Endothelial cell of umbilical vein (primary cell): ENCODE data around the gene RNPEPL1. TPM values are rescaled to one million over a fixed set of nuclear protein-coding genes. Genes with fewer than 3 reads are reported as not detected.

Source experiments
- BruUV-seq: library from RNA; stranded (reverse); fragments of 400-500 nt; replicated peaks from 2 replicates; lab custom pipeline; 2021; lab: Mats Ljungman, UMichigan
- CTCF ChIA-PET: fragments of 300-600, 350-600 bp; sonication (Branson Sonifier 250); formaldehyde crosslinking; loops from one replicate; lab custom pipeline; 2021; ENCODE audit warnings: antibody characterized with exemption, inconsistent platforms; lab: Charles Lee
- POLR2A ChIA-PET: fragments of 300-600, 350-600 bp; sonication (Branson Sonifier 250); formaldehyde crosslinking; loops from one replicate; lab custom pipeline; 2021; ENCODE audit warnings: antibody characterized with exemption, inconsistent platforms; lab: Charles Lee
- DNase-seq: peaks from one replicate; pipeline ENCODE4 v3.0.0-alpha.2; 2011; ENCODE audit warnings: low read depth, low spot score
- FAIRE-seq: peaks from 2 replicates; lab custom pipeline; 2011; peaks lifted over from hg19 to GRCh38; lab: Jason Lieb, UNC
- H2AFZ ChIP-seq: 2 replicates; pipeline ENCODE4 v1.6.0; 2012; ENCODE audit warnings: low read depth, low read length, control low read depth, inconsistent platforms
- H3K27ac ChIP-seq: 2 replicates; pipeline ENCODE4 v1.5.1; 2011; ENCODE audit warnings: low read depth, mild to moderate bottlenecking, control low read depth, low read length, moderate library complexity; ENCODE audit not compliant: insufficient read depth
- H3K27me3 ChIP-seq, 2 experiments: 2 replicates each; pipeline versions ENCODE4 v1.6.0 to v1.6.1; 2011; ENCODE audit warnings: low read length in 2 of 2, mixed read lengths in 1 of 2; ENCODE audit not compliant: control insufficient read depth in 2 of 2, insufficient read depth in 2 of 2
- H3K36me3 ChIP-seq, 2 experiments: 2 replicates in 1 of 2; 3 replicates in 1 of 2; pipeline ENCODE4 v1.5.1; 2011; ENCODE audit warnings: low read length in 2 of 2, mild to moderate bottlenecking in 1 of 2, moderate library complexity in 1 of 2; ENCODE audit not compliant: control insufficient read depth in 2 of 2, insufficient read depth in 2 of 2; ENCODE audit errors: extremely low read depth in 1 of 2
- H3K4me1 ChIP-seq: 3 replicates; pipeline ENCODE4 v1.5.1; 2011; ENCODE audit warnings: mild to moderate bottlenecking, low read length; ENCODE audit not compliant: control insufficient read depth, insufficient read depth; ENCODE audit errors: extremely low read depth
- H3K4me2 ChIP-seq: 2 replicates; pipeline ENCODE4 v1.6.1; 2011; ENCODE audit warnings: low read length, control low read depth, mixed read lengths; ENCODE audit not compliant: insufficient read depth
- H3K4me3 ChIP-seq, 3 experiments: fragments of 200-600 bp in 1 of 3; sonication (generic), shearing (Covaris generic) in 1 of 3; replicated peaks in 1 of 3; 2 replicates each; pipeline ENCODE4 v1.5.1; 2011 to 2016; ENCODE audit warnings: control low read depth in 3 of 3, low read length in 3 of 3, mild to moderate bottlenecking in 2 of 3, inconsistent platforms in 1 of 3, low read depth in 1 of 3, moderate library complexity in 1 of 3; ENCODE audit not compliant: insufficient read depth in 1 of 3
- H3K79me2 ChIP-seq: 2 replicates; pipeline ENCODE4 v1.6.0; 2012; ENCODE audit warnings: low read length, inconsistent platforms; ENCODE audit not compliant: control insufficient read depth, insufficient read depth
- H3K9ac ChIP-seq: replicated peaks from 2 replicates; pipeline ENCODE3; 2011; ENCODE audit warnings: low read length, control low read depth; ENCODE audit not compliant: insufficient read depth; ENCODE audit errors: extremely low read depth
- H3K9me1 ChIP-seq: replicated peaks from 3 replicates; pipeline ENCODE4 v1.6.0; 2011; ENCODE audit warnings: mild to moderate bottlenecking, low read length; ENCODE audit not compliant: control insufficient read depth, insufficient read depth; ENCODE audit errors: extremely low read depth
- H3K9me3 ChIP-seq: replicated peaks from 2 replicates; pipeline ENCODE4 v1.5.1; 2012; ENCODE audit warnings: low read length, inconsistent platforms; ENCODE audit not compliant: control insufficient read depth, insufficient read depth
- H4K20me1 ChIP-seq: replicated peaks from 2 replicates; pipeline ENCODE3; 2011; ENCODE audit warnings: mild to moderate bottlenecking, low read length; ENCODE audit not compliant: control insufficient read depth, insufficient read depth; ENCODE audit errors: extremely low read depth
- CTCF ChIP-seq, 2 donors: IDR thresholded peaks; 1 replicate in 1 of 2; 2 replicates in 1 of 2; pipeline ENCODE4 v1.5.1; 2011; ENCODE audit warnings: low read length in 2 of 2, mild to moderate bottlenecking in 2 of 2, moderate library complexity in 2 of 2, control low read depth in 1 of 2, inconsistent platforms in 1 of 2, low read depth in 1 of 2; ENCODE audit not compliant: insufficient read depth in 1 of 2; ENCODE audit errors: extremely low read depth in 1 of 2
- EZH2 ChIP-seq: IDR thresholded peaks from 2 replicates; pipeline ENCODE4 v1.6.1; 2012; ENCODE audit warnings: borderline replicate concordance, low read depth, mild to moderate bottlenecking, moderate library complexity, low read length, inconsistent platforms; ENCODE audit not compliant: severe bottlenecking
- FOS ChIP-seq: IDR thresholded peaks from 2 replicates; pipeline ENCODE4 v1.6.1; 2011; ENCODE audit warnings: mild to moderate bottlenecking, low read length, moderate library complexity, borderline replicate concordance; ENCODE audit not compliant: insufficient read depth
- GATA2 ChIP-seq: IDR thresholded peaks from 2 replicates; pipeline ENCODE4 v1.7.0; 2011; ENCODE audit warnings: low read depth, mild to moderate bottlenecking, moderate library complexity, mixed read lengths, low read length; ENCODE audit not compliant: insufficient read length, insufficient read depth
- JUN ChIP-seq: IDR thresholded peaks from 2 replicates; pipeline ENCODE4 v1.6.1; 2011; ENCODE audit warnings: borderline replicate concordance, low read depth; ENCODE audit not compliant: insufficient read length, insufficient read depth
- MAX ChIP-seq: IDR thresholded peaks from 2 replicates; pipeline ENCODE4 v1.6.1; 2011; ENCODE audit not compliant: insufficient read depth, insufficient read length
- MYC ChIP-seq: IDR thresholded peaks from one replicate; pipeline ENCODE4 v1.6.1; 2011; ENCODE audit warnings: mild to moderate bottlenecking, low read depth, low read length
- POLR2A ChIP-seq: IDR thresholded peaks from 2 replicates; pipeline ENCODE4 v1.6.1; 2012; ENCODE audit warnings: low read depth, mild to moderate bottlenecking, control low read depth, low read length
- POLR2AphosphoS5 ChIP-seq: IDR thresholded peaks from 2 replicates; pipeline ENCODE4 v1.6.1; 2012; ENCODE audit warnings: low read depth, mild to moderate bottlenecking, control low read depth, low read length, moderate library complexity; ENCODE audit not compliant: insufficient read depth
- dilution Hi-C: fragments of 300-500 bp; cut with MboI; formaldehyde crosslinking; loops from one replicate; pipeline ENCODE4 v1.15.0; 2019; ENCODE audit warnings: low sequenced_read_pairs; ENCODE audit not compliant: extremely low pct_ligation_motif_present
- intact Hi-C: fragments of 100-400 bp; cut with micrococcal nuclease; formaldehyde crosslinking; loops from one replicate; pipeline ENCODE4 v1.10.0; 2022
- polyA plus RNA-seq, 4 experiments: library from polyadenylated mRNA; depleted of rRNA in 3 of 4; stranded (reverse) in 3 of 4; unstranded in 1 of 4; fragments of >200 nt; gene quantifications; 2 replicates each; pipeline versions ENCODE4 v1.2.1 to v1.2.3, GENCODE V29; 2011 to 2012; ENCODE audit warnings: missing spikeins in 1 of 4
- total RNA-seq: library from RNA; stranded (reverse); gene quantifications from 2 replicates; pipeline ENCODE4 v1.2.3, GENCODE V29; 2021

RNPEPL1 gene
- total and polyA plus RNA-seq, 2 donors (not counting 3 experiments of a cell fraction or from before 2014, with no cell fraction given): 35.8 to 67.1 TPM

GRCh38 chr2:240527153-240527750, 41.0 kb upstream of the RNPEPL1 start:
- Histone ChIP-seq H3K4me3 (no peak overlapping the region), H3K9me3 (peaks cover 5% of the 10 kb centered on the region), H3K9ac (no peak overlapping the region), H3K27me3 (no peaks in the 10 kb centered on the region), H3K4me2 (no peak overlapping the region), H4K20me1 (no peaks in the 10 kb centered on the region), H3K36me3 (peaks cover 0 to 2% of the 10 kb centered on the region in 2 experiments), H2AFZ (no peak overlapping the region), H3K27ac (no peak overlapping the region), H3K4me1 (no peaks in the 10 kb centered on the region), H3K79me2 (no peaks in the 10 kb centered on the region), H3K9me1 (no peaks in the 10 kb centered on the region)
- intact Hi-C loops: no loop called here
- ChIA-PET POLR2A (no interaction called here), CTCF (interaction anchor here (1.1 kb wide), 1 partner anchor 13 kb away, joined by 6 read pairs; no protein-coding TSS in a partner anchor)
- BruUV-seq: no TSS peak
- FAIRE-seq (no peak), DNase-seq (no peak)
- TF ChIP-seq MAX (no peak), CTCF (IDR thresholded peaks at IDR 0.05; ENCODE audit: extremely low read depth in 1 of 2, insufficient read depth in 1 of 2, low read depth in 1 of 2, low read length in 2 of 2) (no peak), GATA2 (no peak), POLR2A (no peak), EZH2 (no peak), JUN (no peak), MYC (no peak), POLR2AphosphoS5 (no peak), FOS (no peak)
- dilution Hi-C loops: no loop called here
